Neural crest cell (in vitro differentiated cells): ENCODE results near the gene ZNF574. TPM values are rescaled to one million over a fixed set of nuclear protein-coding genes. Genes with fewer than 3 reads are reported as not detected.
"Not testable (repeated sequence)": the region's sequence is repeated elsewhere in the genome, so short reads cannot be mapped to it uniquely, and the experiment has no call there.

ENCODE experiments used
- DNase-seq: peaks from one replicate; pipeline ENCODE4 v3.0.0; 2021; ENCODE audit warnings: low read depth, mixed read lengths, low spot score
- H3K27ac Mint-ChIP-seq: one replicate; pipeline ENCODE4 v1.8.0; 2021; ENCODE audit warnings: mild to moderate bottlenecking, mixed read lengths; ENCODE audit not compliant: unreplicated experiment
- H3K27me3 Mint-ChIP-seq: 2 replicates; pipeline ENCODE4 v1.8.0; 2021; ENCODE audit warnings: low read depth, mild to moderate bottlenecking, mixed read lengths
- H3K36me3 Mint-ChIP-seq: 2 replicates; pipeline ENCODE4 v1.8.0; 2021; ENCODE audit warnings: low read depth, mild to moderate bottlenecking, mixed read lengths
- H3K4me1 Mint-ChIP-seq: 2 replicates; pipeline ENCODE4 v1.8.0; 2021; ENCODE audit warnings: mixed read lengths
- H3K4me3 Mint-ChIP-seq: one replicate; pipeline ENCODE4 v1.8.0; 2021; ENCODE audit warnings: mild to moderate bottlenecking, mixed read lengths
- H3K9me3 Mint-ChIP-seq: 2 replicates; pipeline ENCODE4 v1.8.0; 2021; ENCODE audit warnings: mixed read lengths
- CTCF ChIP-seq: fragments of 200-600 bp; sonication (generic); conservative IDR thresholded peaks from 2 replicates; pipeline ENCODE4 v1.5.0; 2021; ENCODE audit warnings: antibody characterized with exemption, mild to moderate bottlenecking
- total RNA-seq: library from RNA; stranded (reverse); gene quantifications from 2 replicates; pipeline ENCODE4 v1.2.1, GENCODE V29; 2021

The ZNF574 gene
- total RNA-seq, 1 donor from 2014 or later, result 26.0 TPM

- Mint-ChIP-seq H3K36me3 (no peaks in the 10 kb centered on the region), H3K27me3 (peaks cover 18% of the 10 kb centered on the region), H3K4me3 (no peak overlapping the region), H3K9me3 (no peaks in the 10 kb centered on the region), H3K27ac (no peak overlapping the region), H3K4me1 (peaks cover 15% of the 10 kb centered on the region)
- no peak for TF ChIP-seq CTCF
- no peak for DNase-seq
These were observed 19.9 kb downstream of the ZNF574 start for GRCh38 chr19:42095814-42096230.

GRCh38 chr19:42096255-42096837 is 20.4 kb downstream of the ZNF574 start:
- Mint-ChIP-seq H3K27ac (no peak overlapping the region), H3K27me3 (peaks cover 18% of the 10 kb centered on the region), H3K4me3 (no peak overlapping the region), H3K4me1 (peaks cover 15% of the 10 kb centered on the region), H3K9me3 (no peaks in the 10 kb centered on the region), H3K36me3 (no peaks in the 10 kb centered on the region)
- no peak for TF ChIP-seq CTCF
- DNase-seq, result no peak

GRCh38 chr19:42097461-42097860 is 21.5 kb downstream of the ZNF574 start:
- no peaks in the 10 kb centered on the region for H3K36me3 Mint-ChIP-seq
- H3K4me1 Mint-ChIP-seq, result peaks cover 15% of the 10 kb centered on the region
- no peak for DNase-seq
- no peak overlapping the region for H3K4me3 Mint-ChIP-seq
- no peak for TF ChIP-seq CTCF
- no peaks in the 10 kb centered on the region for H3K9me3 Mint-ChIP-seq
- no peak overlapping the region for H3K27ac Mint-ChIP-seq
- H3K27me3 Mint-ChIP-seq, result peaks cover 18% of the 10 kb centered on the region

- TF ChIP-seq CTCF, result no peak
- Mint-ChIP-seq H3K9me3 (no peaks in the 10 kb centered on the region), H3K36me3 (no peaks in the 10 kb centered on the region), H3K27ac (no peak overlapping the region), H3K27me3 (peaks cover 25% of the 10 kb centered on the region), H3K4me1 (peaks cover 12% of the 10 kb centered on the region), H3K4me3 (no peak overlapping the region)
- DNase-seq, result no peak
These were observed 22.8 kb downstream of the ZNF574 start for GRCh38 chr19:42098781-42099180.

GRCh38 chr19:42099336-42099925 is 23.5 kb downstream of the ZNF574 start:
- TF ChIP-seq CTCF, result no peak
- Mint-ChIP-seq H3K27ac (no peak overlapping the region), H3K4me3 (no peak overlapping the region), H3K36me3 (no peaks in the 10 kb centered on the region), H3K27me3 (peaks cover 25% of the 10 kb centered on the region), H3K9me3 (no peaks in the 10 kb centered on the region), H3K4me1 (peaks cover 6% of the 10 kb centered on the region)
- no peak for DNase-seq

GRCh38 chr19:42100241-42100640 is 24.3 kb downstream of the ZNF574 start:
- H3K4me1 Mint-ChIP-seq, DNase-seq, H3K36me3 Mint-ChIP-seq, H3K27ac Mint-ChIP-seq, H3K4me3 Mint-ChIP-seq, H3K9me3 Mint-ChIP-seq: not testable (repeated sequence)
- H3K27me3 Mint-ChIP-seq, result peaks cover 30% of the 10 kb centered on the region
